A549 (cell line): ENCODE measurements around the gene NOS2.

Source experiments
- ELK1 ChIP-seq: fragments of 150-350 bp; IDR thresholded peaks from 2 replicates; pipeline ENCODE4 v1.6.1; 2014; ENCODE audit warnings: low read depth, mild to moderate bottlenecking, low read length
- JUN ChIP-seq, 2 experiments: fragments of >200 bp; sonication (Bioruptor Twin); formaldehyde crosslinking; IDR thresholded peaks; 2 replicates in 1 of 2; 3 replicates in 1 of 2; pipeline ENCODE4 v1.6.1; 2016 to 2017
- NFE2L2 ChIP-seq: fragments of 150-350 bp; conservative IDR thresholded peaks from 2 replicates; pipeline ENCODE4 v1.6.1; 2014; ENCODE audit warnings: low read length
- POLR2A ChIP-seq: IDR thresholded peaks from 2 replicates; pipeline ENCODE4 v1.6.1; 2012; ENCODE audit warnings: mild to moderate bottlenecking, low read length
- REST ChIP-seq: fragments of 200-600 bp; sonication (generic); IDR thresholded peaks from 2 replicates; pipeline ENCODE4 v1.6.1; 2016; ENCODE audit warnings: antibody characterized with exemption, mild to moderate bottlenecking, moderate library complexity
- RFX5 ChIP-seq: fragments of 450-650 bp; IDR thresholded peaks from 2 replicates; pipeline ENCODE4 v1.7.1; 2014; ENCODE audit warnings: antibody characterized with exemption, mild to moderate bottlenecking, moderate library complexity
- RNF2 ChIP-seq: fragments of 200-600 bp; sonication (generic); IDR thresholded peaks from 2 replicates; pipeline ENCODE4 v1.6.1; 2016; ENCODE audit warnings: low read depth, mild to moderate bottlenecking, antibody characterized with exemption, moderate library complexity, borderline replicate concordance
- USF2 ChIP-seq: fragments of 450-650 bp; IDR thresholded peaks from 2 replicates; pipeline ENCODE4 v1.6.1; 2014; ENCODE audit warnings: antibody characterized with exemption
- ZFP36 ChIP-seq: fragments of 450-650 bp; IDR thresholded peaks from 2 replicates; pipeline ENCODE4 v1.6.1; 2014; ENCODE audit warnings: borderline replicate concordance; ENCODE audit not compliant: partially characterized antibody
- TF ChIP-seq, protein P1 (sequence below): fragments of >200 bp; sonication (Bioruptor Twin); formaldehyde crosslinking; IDR thresholded peaks from 3 replicates; pipeline ENCODE4 v1.5.1; 2016

DNA sequence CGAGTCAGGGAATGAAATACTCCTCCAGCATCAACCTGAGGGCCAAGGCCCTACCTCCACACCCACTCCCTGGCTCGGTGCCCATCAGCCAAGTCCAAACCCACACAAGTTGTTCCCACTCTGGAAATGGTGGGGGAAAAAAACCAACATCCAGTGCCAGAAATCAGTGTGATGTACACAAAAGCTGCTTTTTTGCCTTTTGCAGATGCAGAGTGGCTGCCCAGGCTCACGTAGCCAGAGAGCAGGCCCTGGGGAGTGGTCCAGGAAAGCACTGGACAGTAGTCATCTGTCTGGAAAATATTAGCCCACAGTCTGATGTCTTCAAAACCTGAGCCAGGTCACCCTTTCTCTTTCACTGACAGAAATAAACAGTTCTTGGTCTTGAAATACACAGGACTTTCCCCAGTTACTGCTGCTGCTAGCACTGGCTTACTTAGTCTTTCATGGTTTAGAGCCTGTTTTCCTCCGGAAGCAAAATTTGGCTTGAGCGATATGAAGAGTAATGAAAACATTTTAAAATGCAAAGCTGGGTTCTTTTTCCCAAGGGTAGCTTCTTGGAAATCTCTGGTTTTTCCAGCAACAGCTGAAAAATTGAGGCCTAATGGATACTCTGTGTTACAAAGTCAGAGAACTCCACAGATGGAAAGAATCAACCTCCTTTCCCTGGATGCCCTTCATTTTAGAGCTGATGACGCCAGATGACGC lies 18.2 kb upstream of the NOS2 start:
- TF ChIP-seq NFE2L2 (no peak), REST (no peak), POLR2A (no peak), ELK1 (no peak), USF2 (no peak), RFX5 (no peak), RNF2 (no peak), JUN (IDR thresholded peaks at IDR 0.05) (no peak), ZFP36 (no peak)
- TF ChIP-seq, protein P1, sequence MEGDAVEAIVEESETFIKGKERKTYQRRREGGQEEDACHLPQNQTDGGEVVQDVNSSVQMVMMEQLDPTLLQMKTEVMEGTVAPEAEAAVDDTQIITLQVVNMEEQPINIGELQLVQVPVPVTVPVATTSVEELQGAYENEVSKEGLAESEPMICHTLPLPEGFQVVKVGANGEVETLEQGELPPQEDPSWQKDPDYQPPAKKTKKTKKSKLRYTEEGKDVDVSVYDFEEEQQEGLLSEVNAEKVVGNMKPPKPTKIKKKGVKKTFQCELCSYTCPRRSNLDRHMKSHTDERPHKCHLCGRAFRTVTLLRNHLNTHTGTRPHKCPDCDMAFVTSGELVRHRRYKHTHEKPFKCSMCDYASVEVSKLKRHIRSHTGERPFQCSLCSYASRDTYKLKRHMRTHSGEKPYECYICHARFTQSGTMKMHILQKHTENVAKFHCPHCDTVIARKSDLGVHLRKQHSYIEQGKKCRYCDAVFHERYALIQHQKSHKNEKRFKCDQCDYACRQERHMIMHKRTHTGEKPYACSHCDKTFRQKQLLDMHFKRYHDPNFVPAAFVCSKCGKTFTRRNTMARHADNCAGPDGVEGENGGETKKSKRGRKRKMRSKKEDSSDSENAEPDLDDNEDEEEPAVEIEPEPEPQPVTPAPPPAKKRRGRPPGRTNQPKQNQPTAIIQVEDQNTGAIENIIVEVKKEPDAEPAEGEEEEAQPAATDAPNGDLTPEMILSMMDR = no peak
